ENCODE data around the gene PRKAB1.
"Not testable (repeated sequence)": the region's sequence is repeated elsewhere in the genome, so short reads cannot be mapped to it uniquely, and the experiment has no call there.

Gene PRKAB1

GRCh38 chr12:119667577-119668323, at the start of gene PRKAB1:
PRKAB1 (plus strand) TSS chr12:119668133; CDS start chr12:119668245, 112 bp downstream.
- DNase-seq (ENCODE audit: low read depth) = peak; percentile 95

GRCh38 chr12:119618328-119618896, 49.5 kb upstream of the PRKAB1 start:
- DNase-seq (ENCODE audit: low read depth) = not testable (repeated sequence)

- DNase-seq (ENCODE audit: low read depth) = no peak
Measured at GRCh38 chr12:119620490-119620889, 47.4 kb upstream of the PRKAB1 start.

GRCh38 chr12:119621878-119622277, 46.1 kb upstream of the PRKAB1 start:
- DNase-seq (ENCODE audit: low read depth) = no peak

- no peak for DNase-seq (ENCODE audit: low read depth)
Measured at GRCh38 chr12:119624966-119625365, 43.0 kb upstream of the PRKAB1 start.

- no peak for DNase-seq (ENCODE audit: low read depth)
Measured at GRCh38 chr12:119627019-119627643, 40.8 kb upstream of the PRKAB1 start.

GRCh38 chr12:119627686-119628085, 40.2 kb upstream of the PRKAB1 start:
- DNase-seq (ENCODE audit: low read depth) = no peak

GRCh38 chr12:119630223-119630780, 37.6 kb upstream of the PRKAB1 start:
- DNase-seq (ENCODE audit: low read depth) = no peak

GRCh38 chr12:119630962-119631550, 36.9 kb upstream of the PRKAB1 start:
- no peak for DNase-seq (ENCODE audit: low read depth)

- DNase-seq (ENCODE audit: low read depth) = no peak
Measured at GRCh38 chr12:119631930-119632678, 35.8 kb upstream of the PRKAB1 start.

GRCh38 chr12:119634743-119635142, 33.2 kb upstream of the PRKAB1 start:
- DNase-seq (ENCODE audit: low read depth) = no peak

- DNase-seq (ENCODE audit: low read depth) = no peak
Measured at GRCh38 chr12:119642986-119643385, 24.9 kb upstream of the PRKAB1 start.

- DNase-seq (ENCODE audit: low read depth) = no peak
Measured at GRCh38 chr12:119644930-119645329, 23.0 kb upstream of the PRKAB1 start.

- no peak for DNase-seq (ENCODE audit: low read depth)
Measured at GRCh38 chr12:119645535-119646059, 22.3 kb upstream of the PRKAB1 start.

- no peak for DNase-seq (ENCODE audit: low read depth)
Measured at GRCh38 chr12:119649202-119649808, 18.6 kb upstream of the PRKAB1 start.

- DNase-seq (ENCODE audit: low read depth) = no peak
Measured at GRCh38 chr12:119652665-119653064, 15.3 kb upstream of the PRKAB1 start.

GRCh38 chr12:119657001-119657400, 10.9 kb upstream of the PRKAB1 start:
- DNase-seq (ENCODE audit: low read depth) = not testable (repeated sequence)

GRCh38 chr12:119658166-119658565, 9.8 kb upstream of the PRKAB1 start:
- DNase-seq (ENCODE audit: low read depth) = not testable (repeated sequence)

- peak; percentile 18 for DNase-seq (ENCODE audit: low read depth)
Measured at GRCh38 chr12:119659289-119659897, 8.5 kb upstream of the PRKAB1 start.

GRCh38 chr12:119660076-119660475, 7.9 kb upstream of the PRKAB1 start:
- DNase-seq (ENCODE audit: low read depth) = no peak

- DNase-seq (ENCODE audit: low read depth) = no peak
Measured at GRCh38 chr12:119661882-119662281, 6.1 kb upstream of the PRKAB1 start.

Measured in activated gamma-delta T cell treated with anti-CD3 and anti-CD28 coated beads, Interleukin-2, amount 50 U/mL, for 16 hours (primary cell).